ENCODE results near the gene RPS3.

Gene RPS3

DNA sequence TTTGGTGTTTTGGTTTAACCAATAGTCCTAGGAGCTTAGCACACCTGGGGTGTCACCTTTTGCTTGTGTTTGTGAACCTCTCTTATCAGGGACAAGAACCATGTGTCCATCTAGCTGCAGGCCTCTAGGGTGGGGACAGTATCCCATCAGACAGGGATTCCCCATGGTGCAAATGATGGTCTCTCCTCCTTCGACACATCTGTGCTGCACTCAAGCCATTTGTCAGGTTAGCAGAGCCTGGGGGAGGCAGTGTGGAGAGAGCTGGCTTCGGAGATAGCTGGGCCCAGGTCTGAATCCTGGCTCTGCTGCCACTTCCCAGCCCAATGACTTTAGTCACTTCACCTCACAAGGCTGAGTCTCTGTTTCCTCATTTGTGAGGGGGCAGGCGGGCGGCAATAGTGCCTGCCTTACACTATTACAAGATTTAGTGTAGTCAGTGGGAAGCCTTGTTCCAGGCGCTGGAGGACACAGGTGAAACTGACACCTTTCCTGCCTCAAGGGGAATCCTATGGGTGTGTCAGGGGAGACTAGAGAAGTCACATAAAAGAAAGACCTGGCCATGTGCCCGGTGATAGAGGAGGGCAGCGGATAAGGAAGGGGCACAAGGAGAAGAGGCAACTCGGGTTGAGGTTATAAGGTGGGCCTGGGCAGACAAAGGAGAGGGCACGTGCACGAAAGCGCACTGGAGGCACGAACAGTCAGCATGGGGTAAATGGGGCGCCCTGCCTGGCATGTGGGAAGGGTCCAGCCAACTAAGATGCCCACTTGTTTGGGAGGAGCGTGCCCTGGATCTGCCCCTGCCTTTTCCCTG lies 21.1 kb downstream of the RPS3 start:
- DNase-seq, result no peak

DNA sequence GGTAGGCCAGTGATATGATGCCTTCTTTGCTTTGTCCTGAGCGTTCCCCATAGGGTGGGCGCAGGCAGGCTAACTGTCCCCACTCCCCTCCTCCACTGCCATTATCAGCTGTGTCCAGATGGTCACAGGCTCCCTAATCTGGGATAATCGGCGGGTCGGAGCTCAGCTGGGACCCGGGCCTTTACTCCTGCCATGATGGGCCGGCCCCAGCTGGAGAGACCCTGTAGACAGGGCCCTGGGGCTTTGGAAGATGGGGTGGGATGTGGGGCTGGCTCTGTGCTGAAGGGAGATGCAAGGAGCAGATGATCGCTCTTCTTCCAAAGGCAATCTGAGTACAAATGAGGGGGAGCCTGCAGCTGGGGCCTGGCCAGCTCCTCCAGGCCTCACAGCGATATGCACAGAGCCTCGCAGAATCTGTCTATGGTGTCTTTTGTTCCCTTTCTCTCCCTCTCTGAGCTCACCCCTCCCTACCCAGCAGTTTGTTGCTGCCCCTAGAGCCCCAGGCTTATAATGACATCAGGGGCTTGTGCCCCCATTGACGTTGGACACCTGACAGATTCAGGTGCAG lies 21.8 kb downstream of the RPS3 start:
- DNase-seq, result no peak

DNA sequence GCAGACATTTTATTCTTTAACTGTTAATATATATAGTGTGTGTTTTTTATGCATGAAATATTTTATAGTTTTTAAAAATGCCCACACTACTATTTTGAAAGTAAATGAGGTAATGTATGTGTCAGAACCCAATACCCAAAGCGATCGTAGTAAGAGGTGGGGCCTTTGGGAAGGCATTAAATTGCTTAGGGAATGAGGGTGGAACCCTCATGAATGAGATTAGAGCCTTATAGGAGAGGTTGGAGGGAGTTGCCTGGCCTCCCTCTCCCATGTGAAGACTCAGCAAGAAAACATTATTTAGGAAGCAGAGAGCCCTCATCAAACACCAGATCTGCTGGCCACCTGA lies 22.6 kb downstream of the RPS3 start:
- DNase-seq, result no peak

DNA sequence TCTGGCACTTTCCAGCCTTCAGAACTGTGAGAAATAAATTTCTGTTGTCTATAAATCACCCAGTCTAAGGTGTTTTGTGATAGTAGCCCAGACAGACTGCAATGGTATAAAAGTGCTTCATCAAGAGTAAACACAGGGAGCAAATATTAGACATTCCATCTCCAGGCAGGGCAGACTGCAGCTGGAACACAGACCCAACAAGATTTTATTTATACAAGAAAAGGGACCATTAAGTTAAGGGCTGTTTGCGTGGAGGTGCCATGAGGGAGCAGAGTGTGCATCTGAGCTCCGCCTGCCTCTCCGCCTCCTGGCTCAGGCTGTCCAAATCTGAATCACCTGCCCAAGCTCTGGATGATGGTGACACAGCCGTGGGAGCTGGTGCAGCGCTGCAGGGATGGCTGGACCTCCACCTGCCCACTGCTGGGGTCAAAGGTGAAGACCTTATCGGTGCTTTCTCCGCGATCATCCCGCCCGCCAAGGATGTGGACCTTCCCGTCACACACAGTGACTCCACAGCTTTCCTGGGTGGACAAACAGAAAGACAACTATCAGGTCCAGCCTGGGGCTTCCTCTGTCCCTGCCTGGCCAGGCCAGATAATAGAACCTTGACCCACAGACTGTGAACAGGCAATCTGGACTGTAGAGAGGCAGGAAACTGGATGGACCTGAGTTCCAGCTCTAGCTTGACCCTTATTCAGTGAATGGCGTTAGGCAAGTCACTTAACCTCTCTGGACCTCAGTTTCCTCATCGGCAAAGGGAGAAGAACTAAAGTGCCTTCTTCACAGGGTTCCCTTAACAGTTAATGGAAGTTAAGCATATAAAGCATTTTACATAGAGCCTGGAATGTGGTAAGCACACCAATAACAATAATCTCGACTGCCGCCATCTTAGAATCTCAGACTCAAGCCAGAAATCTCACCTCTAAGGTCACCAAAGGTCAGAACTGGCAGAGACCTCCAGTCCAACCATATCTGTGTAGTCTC lies 23.2 kb downstream of the RPS3 start:
- peak; percentile 86 for DNase-seq

DNA sequence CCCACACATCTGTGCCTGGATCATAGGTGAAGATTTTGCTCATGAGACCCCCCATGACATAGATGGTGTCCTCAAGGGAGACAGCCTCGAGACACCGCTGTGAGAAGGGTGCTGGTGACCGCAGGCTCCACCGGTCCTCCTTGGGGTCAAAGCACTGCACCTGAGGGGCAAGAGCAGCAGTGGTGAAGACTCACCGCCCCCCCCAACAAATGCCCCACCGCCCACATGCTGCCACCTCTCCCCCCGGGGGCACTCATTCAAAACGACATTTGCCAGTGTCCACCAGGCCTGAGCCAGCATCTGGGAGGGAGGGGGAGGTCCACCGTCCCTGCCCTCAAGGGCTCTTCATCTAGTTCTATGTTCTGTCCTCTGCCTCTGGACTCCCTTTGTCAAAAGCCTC lies 24.4 kb downstream of the RPS3 start:
- DNase-seq, result no peak

DNA sequence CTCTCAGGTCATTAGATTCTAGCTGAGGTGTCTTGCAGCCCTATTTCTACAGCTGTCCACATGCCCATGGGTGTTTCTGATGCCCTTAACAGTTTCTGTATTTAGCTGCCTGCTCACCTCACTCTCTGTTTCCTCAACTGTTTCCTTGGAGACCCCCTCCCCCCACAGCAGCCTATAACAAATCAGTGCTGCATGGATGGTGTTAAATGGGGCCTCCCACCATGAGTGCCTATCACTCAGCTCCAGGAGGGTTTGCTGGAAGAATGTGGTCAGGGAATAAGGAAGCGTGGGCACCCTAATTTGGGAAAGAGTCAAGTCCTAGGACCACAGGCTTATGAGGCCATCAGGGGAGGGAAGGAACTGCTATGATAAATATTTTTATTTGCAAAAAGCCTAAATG lies 25.1 kb downstream of the RPS3 start:
- DNase-seq, result no peak

DNA sequence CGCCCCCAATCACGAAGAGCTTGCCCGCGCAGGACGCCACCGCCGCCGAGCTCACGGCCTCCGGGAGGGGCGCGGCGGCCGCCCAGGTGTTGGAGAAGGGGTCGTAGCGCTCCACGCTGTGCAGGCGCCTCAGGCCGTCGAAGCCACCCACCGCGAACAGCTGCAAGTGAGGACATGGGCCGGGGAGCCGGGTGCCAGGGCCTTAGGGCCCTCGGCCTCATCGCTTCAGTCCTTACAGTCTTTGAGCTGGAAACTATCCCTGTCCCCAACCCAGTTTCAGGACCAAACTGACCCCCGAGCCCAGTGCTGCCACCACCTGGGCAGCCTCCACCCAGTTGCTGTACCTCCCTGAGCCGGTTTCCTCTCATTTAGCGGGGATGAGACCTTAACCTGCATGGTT lies 26.1 kb downstream of the RPS3 start:
- DNase-seq, result no peak

DNA sequence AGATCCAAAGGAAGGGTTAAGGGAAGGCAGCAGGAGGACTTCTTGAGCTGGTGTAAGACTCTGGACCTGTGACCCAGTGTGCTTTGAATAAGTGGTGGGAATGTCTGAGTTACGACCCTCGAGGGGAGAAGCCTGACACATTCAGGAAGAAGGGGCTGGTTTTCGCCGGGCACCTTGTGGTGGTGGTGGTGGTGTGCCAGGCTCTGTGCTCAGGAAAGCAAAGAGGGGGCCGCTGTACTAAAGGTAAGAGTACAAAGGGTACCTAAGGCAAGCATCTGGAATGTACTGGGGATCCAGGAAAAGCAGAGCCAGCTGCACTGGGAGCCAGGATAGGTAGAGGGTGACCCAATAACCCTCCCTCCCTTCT lies 27.4 kb downstream of the RPS3 start:
- DNase-seq, result no peak

DNA sequence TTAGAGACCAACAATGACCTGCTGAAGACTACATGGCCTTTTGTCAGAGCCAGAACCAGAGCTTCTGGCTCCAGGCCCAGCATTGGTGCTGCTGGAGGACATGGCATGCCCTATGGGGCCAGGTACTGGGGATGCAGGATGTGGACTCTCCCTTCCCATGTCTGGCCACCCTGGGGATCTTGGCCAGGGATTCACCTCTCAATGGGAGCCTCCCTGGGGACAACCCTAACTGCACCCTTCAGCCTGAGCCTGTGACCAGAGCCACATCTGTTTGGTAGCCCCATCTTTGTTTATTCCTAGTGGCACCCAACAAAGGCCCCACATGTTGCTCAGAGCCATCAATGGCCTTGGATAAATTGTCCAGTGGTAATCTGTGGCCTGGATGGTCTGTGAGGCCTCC lies 27.9 kb downstream of the RPS3 start:
- no peak for DNase-seq

DNA sequence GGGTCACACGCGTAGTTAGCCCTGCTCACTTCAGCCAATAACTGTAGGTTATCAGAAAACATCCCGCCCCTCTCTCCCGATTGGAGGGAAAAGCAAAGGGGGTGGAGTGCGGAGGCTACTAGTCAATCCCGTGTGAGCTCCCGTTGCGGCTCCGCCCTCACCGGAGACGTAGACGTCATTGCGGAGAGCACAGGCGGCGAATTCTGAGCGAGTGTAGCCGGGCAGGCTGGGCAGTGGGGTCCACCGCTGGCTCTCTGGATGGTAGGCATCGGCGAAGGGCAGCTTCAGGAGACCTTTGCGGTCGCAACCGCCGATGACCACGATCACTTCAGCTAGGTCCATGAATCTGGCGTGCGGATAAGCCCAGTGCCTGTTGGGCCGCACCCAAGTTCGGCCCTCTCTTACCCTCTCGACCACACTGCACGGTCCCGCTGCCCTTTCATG lies 29.0 kb downstream of the RPS3 start:
- peak; percentile 79 for DNase-seq

DNA sequence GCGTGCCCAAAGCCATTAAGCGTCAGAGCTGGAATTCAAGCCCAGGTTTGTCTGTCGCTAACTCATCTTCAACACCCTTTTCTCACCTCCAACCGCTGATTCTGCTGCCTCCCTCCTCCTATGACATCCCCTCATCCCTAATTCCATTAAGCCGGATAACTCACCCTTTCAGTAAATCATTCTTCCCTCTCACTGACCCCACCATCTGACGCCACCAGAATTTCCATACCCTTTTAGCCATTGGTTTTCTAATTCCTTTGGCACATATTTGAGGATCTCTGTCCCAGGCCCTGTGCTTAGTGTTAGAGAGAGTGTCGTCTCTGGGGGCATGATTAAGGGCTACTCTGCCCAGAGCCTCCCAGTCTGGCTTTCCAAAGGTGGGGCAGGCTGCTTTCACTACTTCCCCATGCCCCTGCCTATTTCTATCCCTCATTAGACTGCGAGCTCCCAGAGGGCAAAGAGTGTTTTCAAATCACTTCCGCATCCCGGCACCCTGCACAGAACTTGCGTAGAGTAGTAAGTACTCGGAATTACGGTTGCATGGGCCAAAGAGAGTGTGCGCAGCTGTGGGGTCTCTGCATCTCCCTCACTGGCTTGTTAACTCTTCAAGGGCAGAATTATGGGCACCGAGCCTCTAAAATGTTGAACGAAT lies 29.8 kb downstream of the RPS3 start:
- no peak for DNase-seq

DNA sequence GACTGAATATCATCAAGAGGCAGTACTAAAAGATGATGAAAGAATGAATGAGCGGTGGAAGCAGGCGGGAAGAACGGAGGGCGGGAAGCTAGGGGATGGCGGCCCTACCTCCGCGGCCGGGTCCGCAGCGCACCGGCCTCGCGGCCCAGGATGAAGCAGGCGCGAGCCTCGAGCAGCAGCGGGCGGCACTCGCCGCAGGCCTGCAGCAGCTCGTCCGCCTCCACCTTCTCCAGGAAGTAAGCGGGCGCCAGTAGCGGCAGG lies 30.3 kb downstream of the RPS3 start:
- DNase-seq, result no peak

DNA sequence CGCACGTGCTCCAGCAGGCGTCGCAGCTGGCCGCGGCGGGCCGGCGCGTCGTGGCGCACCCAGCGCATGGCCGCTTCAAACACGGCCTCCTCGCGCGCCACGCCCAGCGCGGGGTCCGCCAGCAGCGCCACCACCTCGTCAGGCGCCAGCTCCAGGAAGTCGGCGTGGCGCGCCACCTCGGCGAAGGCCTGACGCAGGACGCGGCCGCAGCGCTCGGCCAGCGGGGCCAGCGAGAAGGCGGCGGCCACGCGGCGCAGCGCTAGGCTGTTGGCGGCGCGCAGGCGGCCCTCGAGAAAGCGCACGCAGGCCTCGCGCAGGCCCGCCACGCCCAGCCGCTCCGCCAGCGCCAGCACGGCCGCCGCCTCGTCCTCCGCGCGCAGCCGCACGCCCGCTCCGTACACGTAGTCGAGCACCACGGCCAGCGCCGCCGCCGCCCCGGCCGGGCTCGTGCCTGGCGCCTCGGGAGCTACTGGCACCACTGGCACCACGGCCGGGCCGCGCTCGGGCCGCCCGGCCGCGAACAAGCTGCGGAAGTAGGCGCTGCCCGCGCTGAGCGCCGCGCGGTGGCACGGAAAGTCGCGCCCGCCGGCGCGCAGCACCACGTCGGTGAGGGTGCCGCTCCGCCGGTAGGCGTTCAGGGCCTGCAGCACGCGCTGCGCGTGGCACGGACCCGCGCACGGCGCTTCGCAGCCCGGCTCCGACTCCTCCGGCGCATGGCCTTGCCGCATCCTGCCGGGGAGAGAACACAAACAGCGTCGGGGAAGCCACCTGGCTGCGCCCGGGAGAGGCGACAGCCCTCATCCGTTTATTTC lies 30.8 kb downstream of the RPS3 start:
- peak; percentile 83 for DNase-seq

DNA sequence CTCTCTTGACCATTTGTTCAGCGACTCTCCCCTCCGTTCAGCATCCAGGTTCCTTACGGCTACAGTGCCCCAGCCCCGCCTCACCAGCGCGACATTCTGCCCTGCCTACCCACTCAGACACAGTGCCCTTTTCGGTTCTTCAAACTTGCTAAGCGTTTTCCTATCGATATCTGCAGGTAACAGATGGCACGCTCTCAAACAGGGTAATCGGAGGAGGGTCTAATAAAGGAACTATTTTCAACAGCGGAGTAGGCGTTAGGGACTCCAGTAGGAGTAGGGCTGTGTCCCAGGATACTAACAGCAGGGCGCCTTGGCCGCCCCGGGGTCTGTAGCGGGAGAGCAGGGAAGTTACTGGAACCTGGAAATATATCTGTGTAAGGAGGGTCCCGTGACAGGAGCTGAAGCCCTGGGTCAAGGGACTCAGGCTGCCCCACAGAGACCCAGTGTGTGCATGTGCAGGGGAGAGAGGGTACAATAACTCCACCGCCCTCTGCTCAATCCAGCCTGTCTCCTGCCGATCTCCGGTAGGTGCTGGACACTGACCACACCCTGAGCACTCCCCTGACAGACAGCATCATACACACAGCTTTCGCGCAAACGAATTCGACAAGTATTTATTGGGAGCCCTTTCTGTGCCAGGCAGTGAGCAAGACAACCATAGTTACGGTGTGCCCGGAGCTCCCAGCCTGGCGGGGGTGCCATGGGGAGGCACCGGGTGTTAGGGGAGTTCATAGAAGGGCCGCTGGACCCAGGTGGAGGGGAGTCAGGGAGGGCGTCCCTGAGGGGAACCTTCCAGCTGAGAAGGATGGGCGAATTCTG lies 31.6 kb downstream of the RPS3 start:
- DNase-seq, result no peak

DNA sequence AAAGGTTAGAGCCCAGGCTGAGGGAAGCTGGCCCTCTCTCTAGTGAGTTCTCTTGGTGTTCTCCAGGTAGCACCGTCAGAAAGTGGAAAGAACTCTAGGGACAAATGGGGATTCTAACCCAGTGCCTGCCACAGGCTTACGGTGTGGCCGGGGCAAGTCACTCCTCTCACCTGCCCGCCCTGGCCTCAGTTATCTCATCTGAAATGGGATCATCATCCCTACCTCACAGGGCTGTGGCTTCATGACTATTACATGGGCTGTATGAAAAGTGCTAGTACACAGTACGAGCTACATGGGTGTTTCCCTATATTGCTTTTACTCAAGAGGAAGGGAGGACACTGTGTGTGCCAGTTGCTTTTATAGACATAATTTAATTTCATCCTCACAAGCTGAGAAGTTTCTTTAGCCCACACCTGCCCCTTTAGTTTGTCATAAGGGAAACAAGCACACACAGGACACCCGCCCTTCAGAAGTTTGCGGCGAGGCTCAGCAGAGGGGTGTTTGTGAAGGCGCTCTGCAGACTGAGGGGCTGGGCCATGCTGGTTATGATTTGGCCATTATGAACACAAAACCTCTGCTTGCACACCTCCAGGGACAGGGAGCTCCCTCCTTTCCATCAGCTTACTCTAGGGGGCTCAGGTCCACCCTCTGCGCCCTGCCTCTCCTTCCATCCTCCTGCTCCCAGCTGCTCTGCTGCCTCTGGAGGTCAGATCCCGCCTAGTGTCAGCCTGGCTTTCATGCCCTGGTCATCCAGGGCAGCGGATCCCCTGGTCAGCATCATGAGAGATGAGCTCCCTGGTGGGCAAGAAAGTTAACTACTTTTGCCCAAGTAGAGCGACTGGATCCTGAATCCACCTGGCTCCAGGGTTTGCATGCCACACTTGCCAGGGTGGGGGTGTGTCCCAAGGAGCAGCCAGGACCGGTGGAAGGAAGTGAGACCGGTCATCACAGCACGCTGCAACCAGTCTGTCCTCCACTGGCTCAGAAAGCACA lies 32.5 kb downstream of the RPS3 start:
- no peak for DNase-seq

DNA sequence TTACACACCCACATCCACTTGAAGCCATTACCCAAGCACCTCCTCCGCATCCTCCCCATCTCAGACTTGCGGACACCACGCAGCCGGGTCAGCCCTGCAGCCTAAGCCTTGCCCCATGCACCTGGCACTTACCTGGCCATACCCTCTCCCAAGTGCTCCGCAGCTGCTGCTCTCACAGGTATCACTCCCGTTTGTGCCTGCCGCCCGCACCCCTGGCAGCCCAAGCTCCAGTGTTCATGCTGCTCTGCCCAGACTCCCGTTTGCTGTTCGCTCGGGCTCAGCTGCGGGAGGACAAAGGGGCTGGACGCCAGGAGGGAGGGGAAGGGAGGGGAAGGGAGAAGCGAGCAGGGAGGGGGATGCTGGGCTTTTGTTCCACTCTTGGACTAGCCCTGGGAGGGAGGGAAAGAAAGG lies 33.6 kb downstream of the RPS3 start, which contains the start of gene KLHL35:
TSS of gene KLHL35 (minus strand) at position 293 of the 411 bp plus-strand sequence. CDS start 2,574 bp downstream, outside the sequence.
- peak; percentile 29 for DNase-seq

DNA sequence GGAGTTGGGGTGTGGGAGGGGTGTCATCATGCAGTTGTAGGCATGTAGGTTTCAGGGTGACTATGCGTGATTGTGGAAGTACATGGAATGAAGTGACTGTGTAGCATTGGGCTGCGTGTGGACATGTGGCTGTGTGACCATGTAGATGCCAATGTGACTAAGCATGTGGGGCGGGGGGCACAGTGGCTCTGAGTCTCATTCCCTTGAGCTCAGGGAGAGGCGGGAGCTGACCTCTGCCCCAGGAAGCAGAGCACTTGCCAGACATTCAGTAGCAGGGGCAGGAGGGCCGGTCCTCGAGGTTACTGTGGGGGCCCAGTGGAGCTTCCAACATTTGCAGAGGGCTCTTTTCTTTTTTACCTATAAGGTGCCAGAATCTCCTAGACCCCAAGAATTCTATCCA lies 34.1 kb downstream of the RPS3 start:
- no peak for DNase-seq

DNA sequence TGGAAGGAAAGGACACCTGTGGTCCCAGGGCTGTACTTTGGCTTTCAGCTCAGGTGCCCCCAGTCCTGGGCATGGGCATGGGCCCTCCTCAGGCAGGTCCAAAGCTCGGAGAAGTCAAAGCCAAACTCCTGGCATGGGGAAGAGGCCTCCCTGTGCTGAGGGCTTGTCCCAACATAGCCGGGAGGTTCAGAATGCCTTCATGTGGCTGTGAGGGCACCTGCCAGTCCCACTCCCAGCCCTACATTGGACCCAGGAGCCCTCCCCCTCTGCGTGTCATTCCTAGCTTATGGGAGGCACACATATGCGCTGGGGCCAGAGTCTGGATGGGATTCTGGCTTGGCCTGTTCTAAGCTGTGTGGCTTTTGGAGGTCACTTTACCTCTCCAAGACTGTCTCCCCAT lies 34.7 kb downstream of the RPS3 start:
- no peak for DNase-seq

DNA sequence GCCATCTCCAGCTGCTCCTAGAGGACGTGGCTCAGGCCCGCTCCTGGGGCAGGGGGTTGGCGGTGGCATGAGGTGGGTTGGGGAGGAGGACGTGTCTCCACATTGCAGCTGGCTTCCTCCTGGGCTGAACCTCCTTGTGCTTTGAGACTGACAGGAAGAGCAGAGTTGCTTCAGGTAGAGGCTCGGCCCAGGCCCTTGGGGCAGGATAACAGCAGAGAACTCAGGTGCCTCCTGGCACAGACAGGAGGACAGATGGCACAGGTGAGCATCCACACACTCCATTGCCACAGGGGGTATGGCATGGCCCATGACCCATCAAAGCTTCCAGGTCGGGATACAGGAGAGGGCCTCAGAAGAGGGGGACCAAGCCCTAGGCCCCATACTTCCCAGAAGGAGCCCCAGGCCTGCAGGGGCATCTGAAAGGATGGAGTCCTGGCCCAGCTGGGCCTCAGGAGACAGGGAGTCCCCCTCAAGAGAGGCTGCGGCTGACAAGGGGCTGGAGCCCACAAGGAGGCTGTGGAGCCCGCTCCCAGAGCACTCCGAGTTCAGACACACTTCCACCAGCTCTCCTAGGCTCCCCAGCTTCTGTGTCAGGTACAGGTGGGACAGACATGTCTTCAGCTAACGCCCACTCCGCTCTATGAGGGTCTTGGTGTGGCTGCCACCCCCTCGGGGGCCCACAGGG lies 35.7 kb downstream of the RPS3 start:
- no peak for DNase-seq

DNA sequence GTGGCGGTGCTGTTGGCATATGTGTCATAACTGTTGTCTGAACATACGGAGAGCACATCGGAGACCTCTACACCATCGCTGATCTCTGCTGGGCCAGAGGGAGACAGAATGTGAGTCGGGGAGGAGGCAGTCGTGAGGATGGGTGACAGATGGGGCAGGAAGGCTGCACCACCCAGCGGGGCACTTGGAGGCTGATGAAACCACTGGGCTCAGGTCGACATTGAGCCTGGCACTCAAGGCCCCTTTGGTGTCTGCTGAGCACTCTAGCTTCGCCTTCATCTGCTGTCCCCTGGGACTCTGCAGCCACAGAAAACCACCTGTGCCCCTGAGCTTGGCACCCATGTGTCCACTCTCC lies 36.2 kb downstream of the RPS3 start:
- DNase-seq, result no peak

All from DMS153 (cell line).